ENCODE results near the gene POU3F4. TPM values are rescaled to one million over a fixed set of nuclear protein-coding genes. Genes with fewer than 3 reads are reported as not detected.

Gene POU3F4
- total and polyA plus RNA-seq, 2 donors (not counting 3 experiments of a cell fraction or from before 2014, with no cell fraction given), result not detected

GRCh38 chrX:83495898-83496297, 12.2 kb upstream of the POU3F4 start:
- Histone ChIP-seq H3K4me2 (ENCODE audit: insufficient read depth, low read length) (no peak overlapping the region), H3K9me1 (replicated peaks; ENCODE audit: control insufficient read depth, extremely low read depth, insufficient read depth, low read length) (no peaks in the 10 kb centered on the region), H2AFZ (ENCODE audit: low read depth, low read length) (no peak overlapping the region), H3K36me3 (ENCODE audit: control insufficient read depth in 2 of 2, extremely low read depth in 1 of 2, insufficient read depth in 2 of 2, low read length in 2 of 2) (no peaks in the 10 kb centered on the region), H4K20me1 (replicated peaks; ENCODE audit: control insufficient read depth, extremely low read depth, insufficient read depth, low read length) (no peaks in the 10 kb centered on the region), H3K79me2 (ENCODE audit: control insufficient read depth, insufficient read depth, low read length) (no peaks in the 10 kb centered on the region), H3K4me1 (ENCODE audit: control insufficient read depth, extremely low read depth, insufficient read depth, low read length) (no peaks in the 10 kb centered on the region), H3K9me3 (replicated peaks; ENCODE audit: control insufficient read depth, insufficient read depth, low read length) (no peaks in the 10 kb centered on the region), H3K27me3 (ENCODE audit: control insufficient read depth in 2 of 2, insufficient read depth in 2 of 2, low read length in 2 of 2) (no peaks in the 10 kb centered on the region), H3K27ac (ENCODE audit: insufficient read depth, low read depth, low read length) (no peak overlapping the region), H3K9ac (replicated peaks; ENCODE audit: extremely low read depth, insufficient read depth, low read length) (no peak overlapping the region), H3K4me3 (replicated peaks in 1 of 3; ENCODE audit: insufficient read depth in 1 of 3, low read depth in 1 of 3, low read length in 3 of 3) (no peak overlapping the region)
- POLR2A ChIA-PET, result no interaction called here
- DNase-seq (ENCODE audit: low read depth, low spot score) (no peak), FAIRE-seq (no peak)
- dilution Hi-C loops (cut with MboI; ENCODE audit: extremely low pct_ligation_motif_present, low sequenced_read_pairs) (no loop called here), intact Hi-C loops (cut with micrococcal nuclease) (no loop called here)
- TF ChIP-seq EZH2 (IDR thresholded peaks at IDR 0.05; ENCODE audit: borderline replicate concordance, low read depth, low read length, severe bottlenecking) (no peak), MAX (IDR thresholded peaks at IDR 0.05; ENCODE audit: insufficient read depth, insufficient read length) (no peak), MYC (IDR thresholded peaks at IDR 0.05; ENCODE audit: low read depth, low read length) (no peak), CTCF (IDR thresholded peaks at IDR 0.05; ENCODE audit: extremely low read depth in 1 of 2, insufficient read depth in 1 of 2, low read depth in 1 of 2, low read length in 2 of 2) (no peak), POLR2AphosphoS5 (IDR thresholded peaks at IDR 0.05; ENCODE audit: insufficient read depth, low read depth, low read length) (no peak), POLR2A (IDR thresholded peaks at IDR 0.05; ENCODE audit: low read depth, low read length) (no peak), FOS (IDR thresholded peaks at IDR 0.05; ENCODE audit: borderline replicate concordance, insufficient read depth, low read length) (no peak)
- no TSS peak for BruUV-seq (replicated peaks)
- CTCF ChIA-PET, result no interaction called here
